Keratinocyte (primary cell): ENCODE data around the gene CMTR2. TPM values are rescaled to one million over a fixed set of nuclear protein-coding genes. Genes with fewer than 3 reads are reported as not detected.

Experiments used
- DNase-seq: peaks from one replicate; pipeline ENCODE4 v3.0.0-alpha.2; 2011; ENCODE audit warnings: low read depth, missing footprints, low spot score
- FAIRE-seq: peaks from 2 replicates; lab custom pipeline; 2011; peaks lifted over from hg19 to GRCh38; lab: Jason Lieb, UNC
- H2AFZ ChIP-seq: 2 replicates; pipeline ENCODE4 v1.6.0; 2012; ENCODE audit warnings: low read length, control low read depth, inconsistent platforms; ENCODE audit not compliant: control insufficient read depth
- H3K27ac ChIP-seq: 2 replicates; pipeline ENCODE4 v1.5.1; 2011; ENCODE audit warnings: low read length; ENCODE audit not compliant: control insufficient read depth, insufficient read depth
- H3K27me3 ChIP-seq: 3 replicates; pipeline ENCODE4 v1.6.0; 2011; ENCODE audit warnings: low read length; ENCODE audit not compliant: control insufficient read depth, insufficient read depth; ENCODE audit errors: extremely low read depth
- H3K36me3 ChIP-seq, 2 experiments: 2 replicates in 1 of 2; 3 replicates in 1 of 2; pipeline ENCODE4 v1.5.1; 2011; ENCODE audit warnings: low read length in 2 of 2, mild to moderate bottlenecking in 1 of 2; ENCODE audit not compliant: control insufficient read depth in 2 of 2, insufficient read depth in 2 of 2; ENCODE audit errors: extremely low read depth in 1 of 2
- H3K4me1 ChIP-seq: 3 replicates; pipeline ENCODE4 v1.5.1; 2011; ENCODE audit warnings: low read length; ENCODE audit not compliant: control insufficient read depth, insufficient read depth; ENCODE audit errors: extremely low read depth
- H3K4me2 ChIP-seq: 3 replicates; pipeline ENCODE4 v1.6.0; 2011; ENCODE audit warnings: low read depth, low read length; ENCODE audit not compliant: control insufficient read depth, insufficient read depth; ENCODE audit errors: extremely low read depth
- H3K4me3 ChIP-seq, 3 experiments: fragments of 200-600 bp in 1 of 3; sonication (generic) in 1 of 3; 2 replicates in 2 of 3; 3 replicates in 1 of 3; pipeline ENCODE4 v1.5.1; 2011 to 2016; ENCODE audit warnings: low read length in 3 of 3, mild to moderate bottlenecking in 3 of 3, control low read depth in 2 of 3, inconsistent platforms in 1 of 3, low read depth in 1 of 3, mixed read lengths in 1 of 3, mixed run types in 1 of 3, moderate library complexity in 1 of 3; ENCODE audit not compliant: control insufficient read depth in 2 of 3, insufficient read depth in 2 of 3; ENCODE audit errors: extremely low read depth in 1 of 3
- H3K79me2 ChIP-seq: 2 replicates; pipeline ENCODE4 v1.6.0; 2012; ENCODE audit warnings: low read length; ENCODE audit not compliant: control insufficient read depth, insufficient read depth
- H3K9ac ChIP-seq: 3 replicates; pipeline ENCODE4 v1.6.0; 2011; ENCODE audit warnings: low read length; ENCODE audit not compliant: control insufficient read depth, insufficient read depth; ENCODE audit errors: extremely low read depth
- H3K9me1 ChIP-seq: 3 replicates; pipeline ENCODE4 v1.6.0; 2011; ENCODE audit warnings: low read length; ENCODE audit not compliant: control insufficient read depth, insufficient read depth; ENCODE audit errors: extremely low read depth
- H3K9me3 ChIP-seq: 2 replicates; pipeline ENCODE4 v1.5.1; 2012; ENCODE audit warnings: low read depth, low read length; ENCODE audit not compliant: control insufficient read depth
- H4K20me1 ChIP-seq: 3 replicates; pipeline ENCODE4 v1.6.0; 2011; ENCODE audit warnings: low read length; ENCODE audit not compliant: control insufficient read depth, insufficient read depth; ENCODE audit errors: extremely low read depth
- EZH2 ChIP-seq: IDR thresholded peaks from one replicate; pipeline ENCODE4 v1.6.1; 2012; ENCODE audit warnings: inconsistent platforms, mild to moderate bottlenecking, low read length, moderate library complexity
- dilution Hi-C: fragments of 300-500 bp; cut with MboI; formaldehyde crosslinking; loops from one replicate; pipeline ENCODE4 v1.7.0; 2020; ENCODE audit warnings: low sequenced_read_pairs; ENCODE audit not compliant: extremely low pct_ligation_motif_present
- polyA plus RNA-seq, 5 experiments: library from polyadenylated mRNA; depleted of rRNA in 3 of 5; stranded (reverse) in 3 of 5; stranded (forward) in 1 of 5; unstranded in 1 of 5; fragments of >200 nt; gene quantifications; 1 replicate in 1 of 5; 2 replicates in 3 of 5; 3 replicates in 1 of 5; pipeline versions ENCODE4 v1.2.1 to v1.2.3, GENCODE V29; 2011 to 2012; ENCODE audit warnings: missing spikeins in 2 of 5, low read depth in 1 of 5, low replicate concordance in 1 of 5
- TF ChIP-seq, protein P1 (sequence below), 3 experiments: IDR thresholded peaks in 1 of 3; conservative IDR thresholded peaks in 1 of 3; optimal IDR thresholded peaks in 1 of 3; 2 replicates in 2 of 3; 3 replicates in 1 of 3; pipeline versions ENCODE3 to v1.5.1; 2011; ENCODE audit warnings: low read length in 3 of 3, mild to moderate bottlenecking in 3 of 3, moderate library complexity in 2 of 3, control low read depth in 1 of 3, inconsistent platforms in 1 of 3; ENCODE audit not compliant: insufficient read depth in 2 of 3; ENCODE audit errors: extremely low read depth in 1 of 3

Gene CMTR2
- polyA plus RNA-seq, 1 donor (not counting 4 experiments of a cell fraction or from before 2014, with no cell fraction given) = 37.9 TPM

- H2AFZ ChIP-seq = no peak overlapping the region
- H3K9me1 ChIP-seq = no peaks in the 10 kb centered on the region
- H3K4me1 ChIP-seq = no peaks in the 10 kb centered on the region
- no peaks in the 10 kb centered on the region for H3K36me3 ChIP-seq
- H3K9ac ChIP-seq = no peak overlapping the region
- H3K4me3 ChIP-seq = no peak overlapping the region
- TF ChIP-seq EZH2 = no peak
- TF ChIP-seq, protein P1, sequence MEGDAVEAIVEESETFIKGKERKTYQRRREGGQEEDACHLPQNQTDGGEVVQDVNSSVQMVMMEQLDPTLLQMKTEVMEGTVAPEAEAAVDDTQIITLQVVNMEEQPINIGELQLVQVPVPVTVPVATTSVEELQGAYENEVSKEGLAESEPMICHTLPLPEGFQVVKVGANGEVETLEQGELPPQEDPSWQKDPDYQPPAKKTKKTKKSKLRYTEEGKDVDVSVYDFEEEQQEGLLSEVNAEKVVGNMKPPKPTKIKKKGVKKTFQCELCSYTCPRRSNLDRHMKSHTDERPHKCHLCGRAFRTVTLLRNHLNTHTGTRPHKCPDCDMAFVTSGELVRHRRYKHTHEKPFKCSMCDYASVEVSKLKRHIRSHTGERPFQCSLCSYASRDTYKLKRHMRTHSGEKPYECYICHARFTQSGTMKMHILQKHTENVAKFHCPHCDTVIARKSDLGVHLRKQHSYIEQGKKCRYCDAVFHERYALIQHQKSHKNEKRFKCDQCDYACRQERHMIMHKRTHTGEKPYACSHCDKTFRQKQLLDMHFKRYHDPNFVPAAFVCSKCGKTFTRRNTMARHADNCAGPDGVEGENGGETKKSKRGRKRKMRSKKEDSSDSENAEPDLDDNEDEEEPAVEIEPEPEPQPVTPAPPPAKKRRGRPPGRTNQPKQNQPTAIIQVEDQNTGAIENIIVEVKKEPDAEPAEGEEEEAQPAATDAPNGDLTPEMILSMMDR (optimal IDR thresholded peaks at IDR 0.05 in 1 of 3, IDR thresholded peaks at IDR 0.05 in 1 of 3, conservative IDR thresholded peaks at IDR 0.05 in 1 of 3; ENCODE audit: extremely low read depth in 1 of 3, insufficient read depth in 2 of 3, low read length in 3 of 3) = no peak
- dilution Hi-C loops = no loop called here
- no peaks in the 10 kb centered on the region for H3K9me3 ChIP-seq
- H3K4me2 ChIP-seq = no peak overlapping the region
- H3K79me2 ChIP-seq = no peaks in the 10 kb centered on the region
- H3K27me3 ChIP-seq = no peaks in the 10 kb centered on the region
- no peaks in the 10 kb centered on the region for H4K20me1 ChIP-seq
- no peak overlapping the region for H3K27ac ChIP-seq
- FAIRE-seq (no peak), DNase-seq (no peak)
These were observed 31.4 kb downstream of the CMTR2 start for GRCh38 chr16:71257768-71258167.

DNA sequence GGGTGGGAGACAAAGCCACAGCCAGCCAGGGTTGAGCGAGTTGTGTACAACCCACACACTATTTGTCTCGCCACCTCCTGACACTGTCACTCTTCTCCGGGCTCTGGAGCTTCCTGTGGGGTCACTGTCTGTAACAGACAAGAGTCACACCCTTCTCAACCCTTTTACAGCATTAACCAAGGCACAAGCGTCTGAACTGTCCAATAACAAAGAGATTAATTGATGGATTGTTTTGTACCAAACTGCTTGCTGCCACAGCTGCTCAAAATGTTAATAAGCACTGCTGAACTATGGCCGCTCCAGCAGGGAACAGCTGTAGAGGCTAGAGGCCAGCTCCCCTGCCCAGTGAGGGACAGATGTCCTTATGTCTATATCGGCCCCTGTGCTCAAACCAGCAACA lies 33.5 kb downstream of the CMTR2 start:
- H3K9me1 ChIP-seq = no peaks in the 10 kb centered on the region
- dilution Hi-C loops = no loop called here
- no peaks in the 10 kb centered on the region for H3K4me1 ChIP-seq
- H3K9ac ChIP-seq = no peak overlapping the region
- H3K79me2 ChIP-seq = no peaks in the 10 kb centered on the region
- TF ChIP-seq, protein P1 (optimal IDR thresholded peaks at IDR 0.05 in 1 of 3, IDR thresholded peaks at IDR 0.05 in 1 of 3, conservative IDR thresholded peaks at IDR 0.05 in 1 of 3; ENCODE audit: extremely low read depth in 1 of 3, insufficient read depth in 2 of 3, low read length in 3 of 3) = no peak
- TF ChIP-seq EZH2 = no peak
- no peak overlapping the region for H2AFZ ChIP-seq
- H4K20me1 ChIP-seq = no peaks in the 10 kb centered on the region
- H3K27me3 ChIP-seq = no peaks in the 10 kb centered on the region
- H3K4me3 ChIP-seq = no peak overlapping the region
- H3K27ac ChIP-seq = no peak overlapping the region
- FAIRE-seq = no peak
- H3K36me3 ChIP-seq = no peaks in the 10 kb centered on the region
- H3K4me2 ChIP-seq = no peak overlapping the region
- no peaks in the 10 kb centered on the region for H3K9me3 ChIP-seq
- no peak for DNase-seq
